Lung (tissue), 12 donors: ENCODE data around the gene MAP7D1. TPM values are rescaled to one million over a fixed set of nuclear protein-coding genes. Genes with fewer than 3 reads are reported as not detected.

Experiments
- ATAC-seq: fragments of 200-7000 bp; cut with Tn5 transposase; one replicate; pipeline ENCODE4 v1.9.1; 2020; ENCODE audit warnings: moderate number of reproducible peaks; ENCODE audit not compliant: insufficient read depth, low FRiP score
- DNase-seq, 3 donors: peaks; one replicate each; pipeline ENCODE4 v3.0.0-alpha.2; 2013 to 2017
- H3K27ac ChIP-seq, 2 donors: one replicate each; pipeline ENCODE4 v1.5.1; 2013; ENCODE audit warnings: mild to moderate bottlenecking in 2 of 2, moderate library complexity in 2 of 2, control low read depth in 1 of 2, inconsistent platforms in 1 of 2, low read depth in 1 of 2, low read length in 1 of 2
- H3K27me3 ChIP-seq, 3 donors: one replicate each; pipeline ENCODE4 v1.5.1; 2013; ENCODE audit warnings: low read length in 2 of 3; ENCODE audit not compliant: control insufficient read depth in 3 of 3, insufficient read depth in 3 of 3
- H3K36me3 ChIP-seq, 4 donors: one replicate each; pipeline ENCODE4 v1.5.1; 2013; ENCODE audit warnings: low read length in 4 of 4, mild to moderate bottlenecking in 1 of 4, moderate library complexity in 1 of 4; ENCODE audit not compliant: control insufficient read depth in 4 of 4, insufficient read depth in 4 of 4
- H3K4me1 ChIP-seq, 5 donors: one replicate each; pipeline ENCODE4 v1.5.1; 2013; ENCODE audit warnings: low read length in 5 of 5, mild to moderate bottlenecking in 2 of 5, moderate library complexity in 1 of 5; ENCODE audit not compliant: control insufficient read depth in 5 of 5, insufficient read depth in 5 of 5
- H3K4me3 ChIP-seq: one replicate; pipeline ENCODE4 v1.5.1; 2013; ENCODE audit warnings: mild to moderate bottlenecking, control low read depth, moderate library complexity
- H3K9ac ChIP-seq, 2 donors: one replicate each; pipeline ENCODE4 v1.5.1; 2013; ENCODE audit warnings: low read length in 2 of 2, control low read depth in 1 of 2; ENCODE audit not compliant: insufficient read depth in 1 of 2
- H3K9me3 ChIP-seq, 4 donors: one replicate each; pipeline ENCODE4 v1.5.1; 2013; ENCODE audit warnings: low read length in 3 of 4, mild to moderate bottlenecking in 1 of 4, moderate library complexity in 1 of 4; ENCODE audit not compliant: control insufficient read depth in 4 of 4, insufficient read depth in 3 of 4
- WGBS, 2 donors: extraction: QIAGEN DNeasy Blood & Tissue Kit; methylation state at CpG; one replicate each; pipeline ENCODE4 v1.1.7; 2013; 5-methylcytosine and 5-hydroxymethylcytosine counted together
- polyA plus RNA-seq, 2 donors: library from polyadenylated mRNA; stranded (reverse); fragments of 200-250 nt; gene quantifications; one replicate each; pipeline ENCODE4 v1.2.1, GENCODE V29; 2013
- total RNA-seq, 2 donors: library from RNA; depleted of rRNA in 1 of 2; stranded (reverse); fragments of >200 nt in 1 of 2; gene quantifications; one replicate each; pipeline ENCODE4 v1.2.1, GENCODE V29; 2014 to 2021
- TF ChIP-seq, protein P1 (sequence below): IDR thresholded peaks from 2 replicates; pipeline ENCODE4 v1.5.1; 2012; ENCODE audit warnings: mild to moderate bottlenecking; ENCODE audit errors: control extremely low read depth, extremely low read depth
- donor health status: control.
- donor health status: control.
- donor health status: Bipolar disorder and iron deficiency.
- donor health status: healthy.
- donor health status: DM: yes; HTN: yes; CAD: no.

The MAP7D1 gene
- total and polyA plus RNA-seq, 4 donors, result 47.3 to 140 (median 78.5) TPM

DNA sequence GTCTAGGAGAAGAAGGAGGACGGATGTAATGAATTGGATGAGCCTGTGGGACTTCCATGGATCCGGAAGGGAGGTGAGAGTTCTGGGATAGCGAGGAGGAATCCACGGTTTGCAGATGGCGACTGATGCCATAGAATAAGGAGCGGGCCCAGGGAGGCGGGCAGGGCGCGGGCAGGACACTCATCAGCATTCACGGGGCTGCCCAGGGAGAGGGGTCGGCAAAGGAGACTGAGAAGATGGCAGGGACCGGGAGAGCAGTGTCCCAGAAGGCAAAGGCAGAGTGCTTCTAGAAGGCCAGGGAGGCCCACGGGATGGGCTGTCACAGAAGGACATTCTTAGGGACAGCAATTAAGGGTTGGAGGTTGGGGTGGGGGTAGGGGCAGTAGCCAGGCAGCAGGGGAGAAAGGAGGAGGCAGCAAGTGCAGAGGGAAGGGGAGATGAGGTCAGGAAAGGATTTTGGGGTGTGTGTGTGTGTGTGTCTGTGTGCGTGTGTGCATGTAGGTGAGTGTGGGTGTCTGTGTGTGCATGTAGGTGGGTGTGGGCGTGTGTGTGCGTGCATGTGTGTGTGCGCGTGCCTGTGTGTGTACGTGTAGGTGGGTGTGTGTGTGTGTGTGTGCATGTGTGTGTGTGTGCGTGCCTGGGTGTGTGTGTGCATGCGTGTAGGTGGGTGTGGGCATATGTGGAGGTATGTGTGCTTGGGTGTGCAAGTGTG, 29.8 kb upstream of the MAP7D1 start:
- TF ChIP-seq, protein P1, sequence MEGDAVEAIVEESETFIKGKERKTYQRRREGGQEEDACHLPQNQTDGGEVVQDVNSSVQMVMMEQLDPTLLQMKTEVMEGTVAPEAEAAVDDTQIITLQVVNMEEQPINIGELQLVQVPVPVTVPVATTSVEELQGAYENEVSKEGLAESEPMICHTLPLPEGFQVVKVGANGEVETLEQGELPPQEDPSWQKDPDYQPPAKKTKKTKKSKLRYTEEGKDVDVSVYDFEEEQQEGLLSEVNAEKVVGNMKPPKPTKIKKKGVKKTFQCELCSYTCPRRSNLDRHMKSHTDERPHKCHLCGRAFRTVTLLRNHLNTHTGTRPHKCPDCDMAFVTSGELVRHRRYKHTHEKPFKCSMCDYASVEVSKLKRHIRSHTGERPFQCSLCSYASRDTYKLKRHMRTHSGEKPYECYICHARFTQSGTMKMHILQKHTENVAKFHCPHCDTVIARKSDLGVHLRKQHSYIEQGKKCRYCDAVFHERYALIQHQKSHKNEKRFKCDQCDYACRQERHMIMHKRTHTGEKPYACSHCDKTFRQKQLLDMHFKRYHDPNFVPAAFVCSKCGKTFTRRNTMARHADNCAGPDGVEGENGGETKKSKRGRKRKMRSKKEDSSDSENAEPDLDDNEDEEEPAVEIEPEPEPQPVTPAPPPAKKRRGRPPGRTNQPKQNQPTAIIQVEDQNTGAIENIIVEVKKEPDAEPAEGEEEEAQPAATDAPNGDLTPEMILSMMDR, result no peak
- ATAC-seq, result no peak
- Histone ChIP-seq H3K4me3 (no peak overlapping the region), H3K9ac (no peak overlapping the region), H3K9me3 (no peaks in the 10 kb centered on the region), H3K36me3 (no peaks in the 10 kb centered on the region), H3K27me3 (peaks cover 0 to 34% (median 8%) of the 10 kb centered on the region in 3 donors), H3K27ac (no peak overlapping the region), H3K4me1 (peaks cover 0 to 13% (median 0%) of the 10 kb centered on the region in 5 donors)
- 89 to 91% methylated on average over 21 of the region's 21 CpGs for WGBS, 2 donors
- DNase-seq, result no peak

DNA sequence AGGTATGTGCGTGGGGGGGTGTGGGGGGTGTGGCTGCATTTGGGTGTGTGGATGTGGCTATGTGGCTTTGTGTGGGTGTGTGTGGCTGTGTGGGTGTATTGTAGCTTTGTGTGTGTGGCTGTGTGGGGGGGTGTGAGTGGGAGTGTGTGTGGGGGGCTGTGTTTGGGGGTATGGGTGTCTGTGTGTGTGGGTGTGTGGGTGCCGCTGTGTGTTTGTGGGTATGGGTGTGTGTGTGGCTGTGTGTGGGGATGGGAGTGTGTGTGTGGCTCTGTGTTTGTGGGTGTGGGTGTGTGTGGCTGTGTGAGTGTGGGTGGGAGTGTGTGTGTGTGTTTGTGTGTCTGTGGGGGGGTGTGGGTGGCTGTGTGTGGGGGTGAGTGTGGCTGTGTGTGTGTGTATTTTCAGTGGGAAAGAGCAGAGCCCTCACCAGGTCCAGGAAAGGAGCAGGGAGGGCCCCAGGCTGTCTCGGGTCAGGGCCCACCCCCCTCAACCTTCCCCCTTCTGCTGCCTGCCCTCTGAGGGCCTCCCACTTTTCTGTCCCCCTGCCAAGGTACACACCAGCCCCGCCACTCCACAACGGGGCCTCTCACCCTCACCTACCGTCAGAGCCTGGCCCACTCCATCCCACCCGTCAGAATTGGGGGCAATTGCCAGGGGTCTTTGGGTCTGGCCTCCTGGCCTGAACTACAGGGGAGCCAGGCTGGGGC, 29.0 kb upstream of the MAP7D1 start:
- TF ChIP-seq, protein P1, result no peak
- Histone ChIP-seq H3K4me1 (peaks cover 0 to 13% (median 0%) of the 10 kb centered on the region in 5 donors), H3K27me3 (peaks cover 0 to 34% (median 8%) of the 10 kb centered on the region in 3 donors), H3K4me3 (no peak overlapping the region), H3K36me3 (no peaks in the 10 kb centered on the region), H3K27ac (no peak overlapping the region), H3K9ac (no peak overlapping the region), H3K9me3 (no peaks in the 10 kb centered on the region)
- DNase-seq, result no peak
- 64 to 65% methylated on average over 7 of the region's 7 CpGs for WGBS, 2 donors
- ATAC-seq, result no peak

DNA sequence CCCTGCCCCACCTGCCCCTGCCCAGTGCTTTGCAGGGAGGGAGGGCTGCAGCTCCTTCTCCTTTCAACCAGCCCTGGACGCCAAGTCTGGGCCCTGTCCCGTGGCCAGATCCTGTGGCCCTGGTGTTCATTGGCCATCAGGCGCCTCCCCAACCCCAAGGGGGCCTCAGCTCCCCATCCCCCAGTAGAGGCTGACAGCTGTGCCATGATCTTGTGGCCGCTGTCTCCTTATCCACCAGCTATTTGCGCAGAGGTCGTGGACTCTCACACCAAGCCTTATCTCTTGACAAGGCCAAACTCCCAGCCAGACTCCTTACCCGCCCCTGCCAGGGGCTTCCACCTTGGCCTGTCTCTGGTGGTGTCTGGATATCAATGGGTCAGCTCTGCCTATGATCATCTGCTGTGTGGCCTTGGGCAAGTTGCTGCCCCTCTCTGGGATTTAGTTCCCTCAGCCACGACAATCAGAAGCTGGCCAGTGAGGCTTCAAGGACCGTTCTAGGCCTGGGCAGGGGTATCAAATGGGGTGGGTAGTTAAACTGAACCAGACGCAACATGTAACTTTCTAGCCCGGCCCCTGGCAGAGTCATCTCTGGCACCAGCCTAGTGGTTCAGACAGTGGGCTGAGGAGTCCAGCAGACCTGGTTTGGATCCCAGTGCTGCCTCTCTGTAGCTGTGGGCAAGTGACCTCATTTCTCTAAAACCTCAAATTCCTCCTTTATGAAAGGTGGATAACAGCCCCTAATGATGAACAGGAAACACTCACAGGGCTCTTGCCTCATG, 27.6 kb upstream of the MAP7D1 start:
- Histone ChIP-seq H3K4me3 (no peak overlapping the region), H3K27ac (no peak overlapping the region), H3K36me3 (no peaks in the 10 kb centered on the region), H3K4me1 (peaks cover 0 to 13% (median 0%) of the 10 kb centered on the region in 5 donors), H3K27me3 (peaks cover 0 to 29% (median 8%) of the 10 kb centered on the region in 3 donors), H3K9ac (no peak overlapping the region), H3K9me3 (no peaks in the 10 kb centered on the region)
- TF ChIP-seq, protein P1, result no peak
- WGBS, 2 donors, result 91 to 92% methylated on average over 11 of the region's 11 CpGs
- ATAC-seq (no peak), DNase-seq (no peak)
